Caco-2 (cell line): Measurements from ENCODE around the gene RACK1. TPM values are rescaled to one million over a fixed set of nuclear protein-coding genes. Genes with fewer than 3 reads are reported as not detected.
A peak's percentile ranks its signal among the peaks of the same experiment; 100 is the strongest.

ENCODE experiments used
- BruUV-seq: library from RNA; stranded (reverse); fragments of 400-500 nt; replicated peaks from 2 replicates; lab custom pipeline; 2021; lab: Mats Ljungman, UMichigan
- CTCF ChIA-PET: fragments of 300-600 bp; sonication (Branson Sonifier 250); formaldehyde crosslinking; loops from one replicate; lab custom pipeline; 2022; ENCODE audit warnings: antibody characterized with exemption; lab: Charles Lee
- POLR2A ChIA-PET: fragments of 300-600 bp; sonication (Branson Sonifier 250); formaldehyde crosslinking; loops from one replicate; lab custom pipeline; 2022; ENCODE audit warnings: antibody characterized with exemption; lab: Charles Lee
- DNase-seq, 2 experiments: peaks; one replicate each; pipeline versions ENCODE4 v3.0.0 to v3.0.0-alpha.2; 2020 to 2022
- H3K27me3 ChIP-seq: replicated peaks from 2 replicates; pipeline ENCODE4 v1.6.0; 2011; ENCODE audit warnings: low read length; ENCODE audit not compliant: control insufficient read depth, insufficient read depth
- H3K36me3 ChIP-seq: 2 replicates; pipeline ENCODE4 v1.5.1; 2011; ENCODE audit warnings: low read length; ENCODE audit not compliant: control insufficient read depth, insufficient read depth
- H3K4me1 ChIP-seq: fragments of 250-450 bp; sonication (Bioruptor Pico); 2 replicates; pipeline ENCODE4 v1.5.1; 2020; ENCODE audit warnings: mild to moderate bottlenecking
- H3K4me3 ChIP-seq: 2 replicates; pipeline ENCODE4 v1.5.1; 2011; ENCODE audit warnings: low read depth, mild to moderate bottlenecking, control low read depth, low read length
- H3K9me3 ChIP-seq: fragments of 250-450 bp; sonication (Bioruptor Pico); 2 replicates; pipeline ENCODE4 v1.5.1; 2020; ENCODE audit warnings: mild to moderate bottlenecking, moderate library complexity
- H3K27ac Mint-ChIP-seq: one replicate; pipeline ENCODE4 v1.8.0; 2022; ENCODE audit warnings: mixed read lengths; ENCODE audit not compliant: unreplicated experiment
- H3K27me3 Mint-ChIP-seq: one replicate; pipeline ENCODE4 v1.8.0; 2022; ENCODE audit warnings: mixed read lengths; ENCODE audit not compliant: insufficient read depth, unreplicated experiment
- H3K36me3 Mint-ChIP-seq: one replicate; pipeline ENCODE4 v1.8.0; 2022; ENCODE audit warnings: mild to moderate bottlenecking, mixed read lengths; ENCODE audit not compliant: insufficient read depth, unreplicated experiment
- H3K4me1 Mint-ChIP-seq: one replicate; pipeline ENCODE4 v1.8.0; 2022; ENCODE audit warnings: low read depth, mixed read lengths; ENCODE audit not compliant: unreplicated experiment
- H3K4me3 Mint-ChIP-seq: one replicate; pipeline ENCODE4 v1.8.0; 2022; ENCODE audit warnings: mild to moderate bottlenecking, moderate library complexity, mixed read lengths; ENCODE audit not compliant: unreplicated experiment
- H3K9me3 Mint-ChIP-seq: one replicate; pipeline ENCODE4 v1.8.0; 2022; ENCODE audit warnings: mixed read lengths; ENCODE audit not compliant: unreplicated experiment
- intact Hi-C: fragments of 100-400 bp; cut with micrococcal nuclease; formaldehyde crosslinking; loops from one replicate; pipeline ENCODE4 v1.10.0; 2022; ENCODE audit not compliant: unreplicated experiment
- total RNA-seq: library from RNA; stranded (reverse); gene quantifications from 2 replicates; pipeline ENCODE4 v1.2.3, GENCODE V29; 2022
- TF ChIP-seq, protein P1 (sequence below), 2 experiments: fragments of 200-600 bp in 1 of 2; IDR thresholded peaks; 1 replicate in 1 of 2; 2 replicates in 1 of 2; pipeline versions ENCODE4 v1.5.1 to v1.8.0; 2011 to 2022; ENCODE audit warnings: antibody characterized with exemption in 1 of 2, control low read depth in 1 of 2, inconsistent platforms in 1 of 2, low read depth in 1 of 2, low read length in 1 of 2, mild to moderate bottlenecking in 1 of 2, moderate library complexity in 1 of 2; ENCODE audit not compliant: insufficient read depth in 1 of 2, severe bottlenecking in 1 of 2, unreplicated experiment in 1 of 2

The RACK1 gene
- total RNA-seq, 1 experiment from 2014 or later, result 2,098 TPM

- ChIA-PET CTCF (interaction anchor here (0.7 to 1.8 kb wide), 4 partner anchors 13 to 48 kb away, joined by 3 to 5 read pairs (median 3); no protein-coding TSS in a partner anchor), POLR2A (interaction anchor here (1.0 kb wide), 1 partner anchor 13 kb away, joined by 5 read pairs; no protein-coding TSS in a partner anchor)
- TF ChIP-seq, protein P1, sequence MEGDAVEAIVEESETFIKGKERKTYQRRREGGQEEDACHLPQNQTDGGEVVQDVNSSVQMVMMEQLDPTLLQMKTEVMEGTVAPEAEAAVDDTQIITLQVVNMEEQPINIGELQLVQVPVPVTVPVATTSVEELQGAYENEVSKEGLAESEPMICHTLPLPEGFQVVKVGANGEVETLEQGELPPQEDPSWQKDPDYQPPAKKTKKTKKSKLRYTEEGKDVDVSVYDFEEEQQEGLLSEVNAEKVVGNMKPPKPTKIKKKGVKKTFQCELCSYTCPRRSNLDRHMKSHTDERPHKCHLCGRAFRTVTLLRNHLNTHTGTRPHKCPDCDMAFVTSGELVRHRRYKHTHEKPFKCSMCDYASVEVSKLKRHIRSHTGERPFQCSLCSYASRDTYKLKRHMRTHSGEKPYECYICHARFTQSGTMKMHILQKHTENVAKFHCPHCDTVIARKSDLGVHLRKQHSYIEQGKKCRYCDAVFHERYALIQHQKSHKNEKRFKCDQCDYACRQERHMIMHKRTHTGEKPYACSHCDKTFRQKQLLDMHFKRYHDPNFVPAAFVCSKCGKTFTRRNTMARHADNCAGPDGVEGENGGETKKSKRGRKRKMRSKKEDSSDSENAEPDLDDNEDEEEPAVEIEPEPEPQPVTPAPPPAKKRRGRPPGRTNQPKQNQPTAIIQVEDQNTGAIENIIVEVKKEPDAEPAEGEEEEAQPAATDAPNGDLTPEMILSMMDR (IDR thresholded peaks at IDR 0.05; ENCODE audit: insufficient read depth in 1 of 2, low read depth in 1 of 2, low read length in 1 of 2, severe bottlenecking in 1 of 2, unreplicated experiment in 1 of 2), result no peak
- Histone ChIP-seq H3K4me1 (no peaks in the 10 kb centered on the region), H3K9me3 (no peaks in the 10 kb centered on the region), H3K4me3 (peak overlapping the region; percentile 50), H3K36me3 (no peaks in the 10 kb centered on the region), H3K27me3 (no peaks in the 10 kb centered on the region; the same call in 1 of the 2 replicates)
- Mint-ChIP-seq H3K4me3 (peak overlapping the region; percentile 82), H3K36me3 (peaks cover 35% of the 10 kb centered on the region), H3K4me1 (peaks cover 30% of the 10 kb centered on the region), H3K27me3 (peaks cover 15% of the 10 kb centered on the region), H3K9me3 (no peaks in the 10 kb centered on the region), H3K27ac (no peak overlapping the region)
- intact Hi-C loops, result no loop called here
- no TSS peak for BruUV-seq
- DNase-seq, result peak in 1 of 2 experiments; percentile 37
Observed at GRCh38 chr5:181204113-181204825, 39.4 kb downstream of the RACK1 start.

DNA sequence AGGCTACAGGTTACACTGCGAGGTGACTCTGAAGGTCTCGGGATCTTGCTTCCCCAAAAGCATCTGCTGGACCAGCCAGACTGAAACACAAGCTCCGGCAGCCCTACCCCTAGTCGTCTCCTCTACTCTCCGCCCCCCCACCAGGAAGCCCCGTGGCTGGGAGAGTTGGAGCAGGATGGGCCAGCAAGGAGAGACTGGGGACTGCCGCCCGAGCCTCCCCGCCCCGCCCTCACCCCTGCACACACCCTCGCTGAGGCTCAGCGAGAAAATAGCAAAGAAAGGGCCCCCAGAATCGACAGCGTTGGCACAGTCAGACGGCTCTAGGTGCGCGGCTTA is 40.0 kb downstream of the RACK1 start:
- no TSS peak for BruUV-seq
- no peaks in the 10 kb centered on the region for H3K9me3 ChIP-seq
- no peak for DNase-seq
- H3K36me3 ChIP-seq, result no peaks in the 10 kb centered on the region
- no peaks in the 10 kb centered on the region for H3K4me1 ChIP-seq
- no peak overlapping the region for H3K27ac Mint-ChIP-seq
- no peaks in the 10 kb centered on the region; the same call in 1 of the 2 replicates for H3K27me3 ChIP-seq
- peaks cover 35% of the 10 kb centered on the region for H3K36me3 Mint-ChIP-seq
- ChIA-PET CTCF (interaction anchor here (0.7 to 1.8 kb wide), 4 partner anchors 12 to 48 kb away, joined by 3 to 5 read pairs (median 3); no protein-coding TSS in a partner anchor), POLR2A (no interaction called here)
- H3K4me3 Mint-ChIP-seq, result peak overlapping the region; percentile 82
- H3K27me3 Mint-ChIP-seq, result peaks cover 15% of the 10 kb centered on the region
- no peaks in the 10 kb centered on the region for H3K9me3 Mint-ChIP-seq
- H3K4me3 ChIP-seq, result peak overlapping the region; percentile 50
- H3K4me1 Mint-ChIP-seq, result peaks cover 35% of the 10 kb centered on the region
- intact Hi-C loops, result no loop called here
- TF ChIP-seq, protein P1 (IDR thresholded peaks at IDR 0.05; ENCODE audit: insufficient read depth in 1 of 2, low read depth in 1 of 2, low read length in 1 of 2, severe bottlenecking in 1 of 2, unreplicated experiment in 1 of 2), result no peak

DNA sequence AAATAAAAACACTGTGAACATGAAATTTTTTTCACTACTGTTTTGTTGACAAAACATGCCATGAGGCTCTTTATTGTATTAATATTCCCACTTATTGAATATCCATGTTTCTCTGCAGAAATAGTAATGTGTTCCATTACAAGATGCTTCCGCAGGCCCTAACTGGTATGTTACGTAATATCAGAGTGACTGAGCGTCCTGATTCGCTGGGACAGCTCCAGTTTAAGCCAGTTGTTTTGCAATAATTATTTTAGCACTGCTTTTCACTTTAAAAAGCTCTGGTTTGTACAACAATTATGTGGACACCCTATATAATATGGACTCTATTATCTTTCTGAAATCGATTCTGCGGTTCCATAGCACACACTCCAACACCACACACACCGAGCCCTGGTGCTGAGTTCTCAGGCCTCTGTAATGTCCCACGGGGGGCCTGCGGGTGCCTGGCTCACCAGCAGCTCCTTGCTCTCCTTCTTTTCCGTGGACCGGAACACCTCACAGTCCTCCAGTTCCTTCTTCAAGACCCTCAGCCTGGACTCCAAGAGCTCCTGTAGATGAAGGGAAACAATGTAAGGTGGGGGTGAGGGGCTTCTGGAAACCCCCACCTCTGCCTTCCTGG is 40.5 kb downstream of the RACK1 start:
- no peak for DNase-seq
- CTCF ChIA-PET, result interaction anchor here (0.6 kb wide), 1 partner anchor 23 kb away, joined by 3 read pairs; no protein-coding TSS in a partner anchor
- Mint-ChIP-seq H3K9me3 (no peaks in the 10 kb centered on the region), H3K27ac (no peak overlapping the region), H3K4me1 (peaks cover 39% of the 10 kb centered on the region), H3K4me3 (peak overlapping the region; percentile 82), H3K36me3 (peaks cover 32% of the 10 kb centered on the region), H3K27me3 (peaks cover 15% of the 10 kb centered on the region)
- H3K27me3 ChIP-seq, result no peaks in the 10 kb centered on the region; the same call in 1 of the 2 replicates
- intact Hi-C loops, result no loop called here
- H3K9me3 ChIP-seq, result no peaks in the 10 kb centered on the region
- no peaks in the 10 kb centered on the region for H3K36me3 ChIP-seq
- no TSS peak for BruUV-seq
- no peak overlapping the region for H3K4me3 ChIP-seq
- TF ChIP-seq, protein P1 (IDR thresholded peaks at IDR 0.05; ENCODE audit: insufficient read depth in 1 of 2, low read depth in 1 of 2, low read length in 1 of 2, severe bottlenecking in 1 of 2, unreplicated experiment in 1 of 2), result no peak
- H3K4me1 ChIP-seq, result no peaks in the 10 kb centered on the region
- POLR2A ChIA-PET, result no interaction called here
